Stimulated activated CD4-positive, alpha-beta T cell treated with anti-CD3 and anti-CD28 coated beads, Interleukin-15, amount 100 ng/mL, for 1 hour (primary cell): ENCODE measurements around the gene SPACA6.
"Not testable (repeated sequence)": the region's sequence is repeated elsewhere in the genome, so short reads cannot be mapped to it uniquely, and the experiment has no call there.

Source experiments
- DNase-seq, 2 donors: peaks; one replicate each; pipeline ENCODE4 v3.0.0-alpha.2; 2020; ENCODE audit warnings: low read depth in 1 of 2, low spot score in 1 of 2

SPACA6 gene

GRCh38 chr19:51733742-51734522, 40.8 kb downstream of the SPACA6 start:
- DNase-seq: no peak

- no peak for DNase-seq
Measured at GRCh38 chr19:51735759-51736449, 42.8 kb downstream of the SPACA6 start.

- no peak for DNase-seq
Measured at GRCh38 chr19:51737389-51737788, 44.3 kb downstream of the SPACA6 start.

GRCh38 chr19:51737924-51738323, 44.8 kb downstream of the SPACA6 start:
- no peak for DNase-seq

- not testable (repeated sequence) for DNase-seq
Measured at GRCh38 chr19:51738523-51738922, 45.4 kb downstream of the SPACA6 start.

- DNase-seq: no peak
Measured at GRCh38 chr19:51739466-51740213, 46.5 kb downstream of the SPACA6 start.

GRCh38 chr19:51740356-51740755, 47.2 kb downstream of the SPACA6 start:
- DNase-seq: no peak

GRCh38 chr19:51742789-51743188, 49.7 kb downstream of the SPACA6 start:
- no peak for DNase-seq

- no peak for DNase-seq
Measured at GRCh38 chr19:51743405-51743804, 50.3 kb downstream of the SPACA6 start.

GRCh38 chr19:51746731-51747130, 53.6 kb downstream of the SPACA6 start:
- no peak for DNase-seq

GRCh38 chr19:51749979-51750378, 56.8 kb downstream of the SPACA6 start:
- DNase-seq: no peak

- no peak for DNase-seq
Measured at GRCh38 chr19:51750400-51751094, 57.4 kb downstream of the SPACA6 start.

- no peak for DNase-seq
Measured at GRCh38 chr19:51751655-51752054, 58.5 kb downstream of the SPACA6 start, which contains the start of gene FPR1. Gene FPR1 (minus strand): TSS chr19:51751878. CDS start chr19:51746994, 4,884 bp downstream.

GRCh38 chr19:51754109-51754508, 61.0 kb downstream of the SPACA6 start:
- no peak for DNase-seq

- no peak for DNase-seq
Measured at GRCh38 chr19:51754770-51755169, 61.6 kb downstream of the SPACA6 start.
